Retinal pigment epithelial cell (primary cell): ENCODE results near the gene TRIM5.
"Not testable (repeated sequence)": the region's sequence is repeated elsewhere in the genome, so short reads cannot be mapped to it uniquely, and the experiment has no call there.

Experiments
- DNase-seq: peaks from one replicate; pipeline ENCODE4 v3.0.0-alpha.2; 2010; ENCODE audit warnings: low read depth
- H3K4me3 ChIP-seq: 2 replicates; pipeline ENCODE4 v1.5.1; 2011; ENCODE audit warnings: mild to moderate bottlenecking, low read length, control low read depth, moderate library complexity
- CTCF ChIP-seq: conservative IDR thresholded peaks from 2 replicates; pipeline ENCODE4 v1.5.1; 2011; ENCODE audit warnings: low read depth, low read length, control low read depth, inconsistent platforms

TRIM5 gene

GRCh38 chr11:5689551-5689983, 4.7 kb upstream of the TRIM5 start, which contains the start of gene TRIM22:
Gene TRIM22 (plus strand): TSS chr11:5689790. CDS start chr11:5696233, 6,443 bp downstream.
- H3K4me3 ChIP-seq, result peak within 1 kb of the TSS; percentile 53
- DNase-seq, result peak; percentile 28
- TF ChIP-seq CTCF, result no peak

GRCh38 chr11:5688482-5688881, 3.6 kb upstream of the TRIM5 start:
- no peak for TF ChIP-seq CTCF
- DNase-seq, result no peak
- H3K4me3 ChIP-seq, result no peak overlapping the region

GRCh38 chr11:5686426-5686825, 1.6 kb upstream of the TRIM5 start:
- DNase-seq, result no peak
- TF ChIP-seq CTCF, result no peak
- H3K4me3 ChIP-seq, result no peak overlapping the region

- DNase-seq, result no peak
- no peak for TF ChIP-seq CTCF
- peak overlapping the region; percentile 59 for H3K4me3 ChIP-seq
These were observed 733 bp downstream of the TRIM5 start for GRCh38 chr11:5684036-5684645.

- not testable (repeated sequence) for H3K4me3 ChIP-seq, DNase-seq
These were observed 1.3 kb downstream of the TRIM5 start for GRCh38 chr11:5683620-5684019.

- not testable (repeated sequence) for DNase-seq, H3K4me3 ChIP-seq
These were observed 1.9 kb downstream of the TRIM5 start for GRCh38 chr11:5682890-5683441.

GRCh38 chr11:5679811-5680210, 5.1 kb downstream of the TRIM5 start:
- TF ChIP-seq CTCF, result no peak
- DNase-seq, result no peak
- H3K4me3 ChIP-seq, result no peak overlapping the region

- DNase-seq, result no peak
- H3K4me3 ChIP-seq, result no peak overlapping the region
- TF ChIP-seq CTCF, result no peak
These were observed 10.5 kb downstream of the TRIM5 start for GRCh38 chr11:5674391-5674790.
